Esophagus squamous epithelium (tissue), 5 donors: ENCODE data around the gene DSC3. TPM values are rescaled to one million over a fixed set of nuclear protein-coding genes. Genes with fewer than 3 reads are reported as not detected.
A peak's percentile ranks its signal among the peaks of the same experiment; 100 is the strongest.

Source experiments
- DNase-seq: peaks from one replicate; lab custom pipeline; 2025; lab: John Stamatoyannopoulos, UW
- H3K27ac ChIP-seq, 4 donors: fragments of 200-600 bp; sonication (generic); one replicate each; pipeline ENCODE4 v1.5.1; 2016 to 2019; ENCODE audit warnings: mild to moderate bottlenecking in 1 of 4
- H3K27me3 ChIP-seq, 4 donors: fragments of 200-600 bp; sonication (generic); 1 replicate in 3 of 4; 2 replicates in 1 of 4; pipeline versions ENCODE4 v1.5.1 to v1.6.0; 2017 to 2021; ENCODE audit warnings: antibody characterized with exemption in 1 of 4
- H3K36me3 ChIP-seq, 3 donors: fragments of 200-600 bp; sonication (generic); one replicate each; pipeline ENCODE4 v1.5.1; 2016 to 2019
- H3K4me1 ChIP-seq, 3 donors: fragments of 200-600 bp; sonication (generic); one replicate each; pipeline ENCODE4 v1.5.1; 2017 to 2019
- H3K4me3 ChIP-seq, 4 donors: fragments of 200-600 bp; sonication (generic); 1 replicate in 3 of 4; 2 replicates in 1 of 4; pipeline ENCODE4 v1.5.1; 2016 to 2019; ENCODE audit warnings: mild to moderate bottlenecking in 2 of 4, moderate library complexity in 1 of 4
- H3K9me3 ChIP-seq, 3 donors: fragments of 200-600 bp; sonication (generic); one replicate each; pipeline ENCODE4 v1.5.1; 2016 to 2019
- POLR2A ChIP-seq, 4 donors: fragments of 450-650 bp; IDR thresholded peaks; one replicate each; pipeline ENCODE4 v1.6.1; 2017; ENCODE audit warnings: antibody characterized with exemption in 4 of 4, mild to moderate bottlenecking in 4 of 4, moderate library complexity in 3 of 4
- WGBS, 2 donors: methylation state at CpG; one replicate each; pipeline ENCODE4 v1.1.5; 2018; 5-methylcytosine and 5-hydroxymethylcytosine counted together
- intact Hi-C: fragments of 100-400 bp; cut with DNase I; formaldehyde crosslinking; loops from one replicate; pipeline ENCODE4 v1.15.0; 2022
- total RNA-seq, 4 donors: library from RNA; depleted of rRNA; stranded (reverse); fragments of >200 nt; gene quantifications; one replicate each; pipeline ENCODE4 v1.1.0, GENCODE V29; 2016
- TF ChIP-seq, protein P1 (sequence below), 6 experiments: fragments of 450-650 bp in 4 of 6; fragments of 200-600 bp in 2 of 6; sonication (generic) in 2 of 6; IDR thresholded peaks; one replicate each; pipeline ENCODE4 v1.5.1; 2016 to 2019; ENCODE audit warnings: antibody characterized with exemption in 6 of 6, mild to moderate bottlenecking in 4 of 6, moderate library complexity in 4 of 6
- donor health status: DM: yes; HTN: yes; CAD: no.

DSC3 gene
- total RNA-seq, 4 donors from 2014 or later, result 210 to 311 (median 279) TPM

DNA sequence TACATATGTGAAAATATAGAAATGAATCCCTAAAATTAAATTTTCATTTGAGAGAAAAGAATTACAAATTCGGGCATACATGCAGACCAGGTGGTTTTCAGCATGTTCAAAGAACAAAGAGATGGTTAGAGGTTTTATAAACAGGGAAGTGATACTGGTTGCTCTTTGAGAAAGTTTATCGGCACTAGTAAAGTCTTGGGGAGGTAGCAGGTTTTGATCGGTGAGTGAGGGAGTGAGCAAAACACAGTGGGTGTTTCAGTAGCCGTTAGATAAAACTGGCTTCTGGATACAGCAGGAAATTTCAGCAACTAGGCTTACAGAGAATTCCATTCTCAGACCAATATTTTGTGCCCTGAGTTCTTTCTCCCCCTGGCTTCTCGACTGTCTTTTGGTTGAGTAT, 51.1 kb downstream of the DSC3 start:
- WGBS, 2 donors, result 63 to 79% methylated on average over 5 of the region's 5 CpGs

DNA sequence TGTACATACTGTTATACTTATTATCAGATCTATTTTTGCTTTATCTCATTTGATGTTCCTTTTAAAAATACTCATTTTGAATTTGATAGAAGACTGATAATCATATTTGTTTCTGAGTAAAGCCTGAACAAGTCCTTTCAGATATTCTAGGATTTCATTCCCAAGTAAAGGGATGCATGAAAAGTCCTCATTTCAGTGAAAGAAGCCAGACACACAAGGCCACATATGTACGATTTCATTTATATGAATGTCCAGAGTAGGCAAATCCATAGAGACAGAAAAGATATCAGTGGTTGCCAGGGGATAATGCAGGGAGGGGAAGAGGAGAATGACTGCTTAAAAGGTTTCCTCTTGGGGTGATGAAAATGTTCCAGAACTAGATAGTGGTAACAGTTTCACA, 53.4 kb downstream of the DSC3 start:
- Histone ChIP-seq H3K27me3 (no peaks in the 10 kb centered on the region), H3K36me3 (peaks cover 0 to 20% (median 0%) of the 10 kb centered on the region in 3 donors), H3K4me3 (no peak overlapping the region), H3K4me1 (peaks cover 0 to 24% (median 3%) of the 10 kb centered on the region in 3 donors), H3K9me3 (no peaks in the 10 kb centered on the region), H3K27ac (peak overlapping the region in 1 of 4 donors; percentile 84)
- intact Hi-C loops, result no loop called here
- DNase-seq, result no peak
- WGBS, 2 donors, result 71 to 73% methylated on average over 1 of the region's 1 CpG
- TF ChIP-seq, protein P1, sequence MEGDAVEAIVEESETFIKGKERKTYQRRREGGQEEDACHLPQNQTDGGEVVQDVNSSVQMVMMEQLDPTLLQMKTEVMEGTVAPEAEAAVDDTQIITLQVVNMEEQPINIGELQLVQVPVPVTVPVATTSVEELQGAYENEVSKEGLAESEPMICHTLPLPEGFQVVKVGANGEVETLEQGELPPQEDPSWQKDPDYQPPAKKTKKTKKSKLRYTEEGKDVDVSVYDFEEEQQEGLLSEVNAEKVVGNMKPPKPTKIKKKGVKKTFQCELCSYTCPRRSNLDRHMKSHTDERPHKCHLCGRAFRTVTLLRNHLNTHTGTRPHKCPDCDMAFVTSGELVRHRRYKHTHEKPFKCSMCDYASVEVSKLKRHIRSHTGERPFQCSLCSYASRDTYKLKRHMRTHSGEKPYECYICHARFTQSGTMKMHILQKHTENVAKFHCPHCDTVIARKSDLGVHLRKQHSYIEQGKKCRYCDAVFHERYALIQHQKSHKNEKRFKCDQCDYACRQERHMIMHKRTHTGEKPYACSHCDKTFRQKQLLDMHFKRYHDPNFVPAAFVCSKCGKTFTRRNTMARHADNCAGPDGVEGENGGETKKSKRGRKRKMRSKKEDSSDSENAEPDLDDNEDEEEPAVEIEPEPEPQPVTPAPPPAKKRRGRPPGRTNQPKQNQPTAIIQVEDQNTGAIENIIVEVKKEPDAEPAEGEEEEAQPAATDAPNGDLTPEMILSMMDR (IDR thresholded peaks at IDR 0.05), result no peak
- no peak for TF ChIP-seq POLR2A (IDR thresholded peaks at IDR 0.05)

More for the DNA sequence above, 51.1 kb downstream of the DSC3 start:
- intact Hi-C loops, result no loop called here
- DNase-seq, result no peak
- Histone ChIP-seq H3K27ac (no peak overlapping the region), H3K9me3 (no peaks in the 10 kb centered on the region), H3K36me3 (peaks cover 0 to 41% (median 0%) of the 10 kb centered on the region in 3 donors), H3K4me3 (no peak overlapping the region), H3K4me1 (peaks cover 0 to 24% (median 3%) of the 10 kb centered on the region in 3 donors), H3K27me3 (no peaks in the 10 kb centered on the region)
- TF ChIP-seq POLR2A (IDR thresholded peaks at IDR 0.05), result no peak
- TF ChIP-seq, protein P1 (IDR thresholded peaks at IDR 0.05), result no peak

DNA sequence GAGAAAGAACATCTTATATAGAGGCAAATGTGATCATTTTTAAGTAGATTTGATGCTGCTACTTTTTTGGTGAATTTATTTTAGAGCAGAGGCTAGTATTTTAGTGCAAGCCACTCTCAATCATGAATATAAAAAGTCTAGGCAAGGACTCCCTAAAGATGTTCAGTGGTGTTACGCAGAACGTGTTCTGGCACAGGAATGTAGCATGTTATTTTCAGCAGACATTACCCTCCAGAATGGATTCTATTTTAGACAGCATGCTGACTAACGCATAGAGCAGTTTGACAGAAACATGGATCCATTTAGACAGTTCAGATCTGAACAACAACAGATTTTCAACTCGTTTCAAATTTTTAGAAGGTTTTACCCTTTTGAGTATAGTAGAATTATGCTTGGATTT, 54.1 kb downstream of the DSC3 start:
- H3K4me1 ChIP-seq, result peaks cover 0 to 29% (median 3%) of the 10 kb centered on the region in 3 donors
- H3K27me3 ChIP-seq, result no peaks in the 10 kb centered on the region
- H3K4me3 ChIP-seq, result no peak overlapping the region
- WGBS, 2 donors, result 25 to 58% methylated on average over 4 of the region's 4 CpGs
- intact Hi-C loops, result no loop called here
- TF ChIP-seq, protein P1 (IDR thresholded peaks at IDR 0.05), result no peak
- no peak for TF ChIP-seq POLR2A (IDR thresholded peaks at IDR 0.05)
- peak overlapping the region; percentile 44 to 84 (median 58) for H3K27ac ChIP-seq
- peaks cover 0 to 14% (median 0%) of the 10 kb centered on the region in 3 donors for H3K36me3 ChIP-seq
- no peak for DNase-seq
- no peaks in the 10 kb centered on the region for H3K9me3 ChIP-seq

DNA sequence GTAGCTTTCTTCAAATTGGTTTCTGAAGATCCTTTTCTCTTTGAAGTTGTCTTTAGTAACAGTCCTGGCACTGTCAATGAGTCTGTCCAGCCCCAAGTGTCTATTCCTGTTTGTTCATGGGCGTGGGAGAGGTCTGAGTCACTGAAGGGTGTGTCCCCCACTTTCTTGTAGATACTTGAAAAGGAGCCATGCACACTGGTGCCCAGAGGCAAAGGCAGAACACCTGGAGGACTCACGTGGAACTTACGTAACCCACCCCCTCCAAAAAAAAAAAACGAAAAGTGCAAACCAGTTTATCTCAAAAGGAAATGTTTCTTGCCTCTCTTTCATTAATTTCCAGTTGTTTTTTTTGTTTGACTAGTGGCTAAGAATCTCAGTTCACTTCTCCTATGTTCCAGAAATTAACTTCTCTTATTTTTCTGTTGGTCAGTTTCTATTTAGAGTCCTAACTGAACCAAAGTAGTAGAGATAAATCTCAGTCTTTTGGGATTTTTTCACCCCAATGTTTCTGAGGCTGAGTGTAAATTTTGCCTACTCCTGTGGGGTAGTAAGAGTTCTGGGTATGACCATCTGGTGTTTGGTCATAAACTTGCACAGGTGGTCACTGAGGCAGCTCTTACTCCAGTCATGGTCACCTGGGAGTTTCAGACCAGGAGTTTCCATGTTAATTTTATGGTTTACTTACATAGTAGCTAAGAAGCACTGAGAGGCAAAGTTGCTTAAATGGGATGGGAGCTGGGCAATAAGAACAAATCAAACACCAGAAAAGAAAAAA, 54.9 kb downstream of the DSC3 start:
- Histone ChIP-seq H3K4me1 (peaks cover 0 to 37% (median 5%) of the 10 kb centered on the region in 3 donors), H3K4me3 (no peak overlapping the region), H3K36me3 (peaks cover 0 to 6% (median 0%) of the 10 kb centered on the region in 3 donors), H3K9me3 (no peaks in the 10 kb centered on the region), H3K27ac (peak overlapping the region; percentile 44 to 84 (median 58)), H3K27me3 (no peaks in the 10 kb centered on the region)
- intact Hi-C loops, result no loop called here
- peak; percentile 16 for DNase-seq
- WGBS, 2 donors, result 34 to 38% methylated on average over 4 of the region's 4 CpGs
- TF ChIP-seq POLR2A (IDR thresholded peaks at IDR 0.05), result no peak
- TF ChIP-seq, protein P1 (IDR thresholded peaks at IDR 0.05), result no peak

DNA sequence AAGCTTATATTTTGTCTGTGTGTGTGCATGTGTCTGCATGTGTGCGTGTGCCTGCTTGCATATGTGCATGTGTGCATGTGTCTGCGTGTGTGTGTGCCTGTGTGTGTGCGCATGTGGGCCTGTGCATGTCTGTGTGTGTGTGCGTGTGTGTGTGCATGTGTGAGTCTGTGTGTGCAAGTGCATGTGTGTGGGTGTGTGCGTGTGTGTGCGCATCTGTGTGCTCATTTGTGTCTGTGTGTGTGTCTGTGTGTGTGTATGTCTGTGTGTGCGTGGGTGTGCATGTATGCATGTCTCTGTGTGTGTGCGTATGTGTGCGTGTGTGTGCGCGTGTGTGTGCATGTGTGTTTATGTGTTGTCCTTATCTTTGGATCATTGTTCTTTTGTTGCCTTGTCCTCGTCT, 56.8 kb downstream of the DSC3 start:
- TF ChIP-seq POLR2A (IDR thresholded peaks at IDR 0.05), result no peak
- TF ChIP-seq, protein P1 (IDR thresholded peaks at IDR 0.05), result no peak
- Histone ChIP-seq H3K4me1 (peaks cover 0 to 41% (median 5%) of the 10 kb centered on the region in 3 donors), H3K4me3 (no peak overlapping the region), H3K27ac (no peak overlapping the region), H3K27me3 (no peaks in the 10 kb centered on the region), H3K9me3 (no peaks in the 10 kb centered on the region), H3K36me3 (no peaks in the 10 kb centered on the region)
- intact Hi-C loops, result no loop called here
- no peak for DNase-seq
- WGBS, 2 donors, result 85 to 91% methylated on average over 12 of the region's 12 CpGs
